Neural progenitor cell (in vitro differentiated cells): Measurements from ENCODE around the gene IL6.

Experiments
- EZH2 ChIP-seq: fragments of 200-600 bp; sonication (generic); IDR thresholded peaks from 2 replicates; pipeline ENCODE4 v1.6.1; 2017; ENCODE audit warnings: antibody characterized with exemption, mild to moderate bottlenecking, moderate library complexity
- EZH2phosphoT487 ChIP-seq: fragments of 200-600 bp; sonication (generic); IDR thresholded peaks from 2 replicates; pipeline ENCODE4 v1.6.1; 2017; ENCODE audit warnings: antibody characterized with exemption
- TF ChIP-seq, protein P1 (sequence below): fragments of 200-600 bp; sonication (generic); IDR thresholded peaks from 2 replicates; pipeline ENCODE4 v1.5.1; 2017; ENCODE audit warnings: antibody characterized with exemption, mild to moderate bottlenecking

DNA sequence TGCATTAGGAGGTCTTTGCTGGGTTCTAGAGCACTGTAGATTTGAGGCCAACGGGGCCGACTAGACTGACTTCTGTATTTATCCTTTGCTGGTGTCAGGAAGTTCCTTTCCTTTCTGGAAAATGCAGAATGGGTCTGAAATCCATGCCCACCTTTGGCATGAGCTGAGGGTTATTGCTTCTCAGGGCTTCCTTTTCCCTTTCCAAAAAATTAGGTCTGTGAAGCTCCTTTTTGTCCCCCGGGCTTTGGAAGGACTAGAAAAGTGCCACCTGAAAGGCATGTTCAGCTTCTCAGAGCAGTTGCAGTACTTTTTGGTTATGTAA, 675 bp downstream of the IL6 start:
- TF ChIP-seq, protein P1, sequence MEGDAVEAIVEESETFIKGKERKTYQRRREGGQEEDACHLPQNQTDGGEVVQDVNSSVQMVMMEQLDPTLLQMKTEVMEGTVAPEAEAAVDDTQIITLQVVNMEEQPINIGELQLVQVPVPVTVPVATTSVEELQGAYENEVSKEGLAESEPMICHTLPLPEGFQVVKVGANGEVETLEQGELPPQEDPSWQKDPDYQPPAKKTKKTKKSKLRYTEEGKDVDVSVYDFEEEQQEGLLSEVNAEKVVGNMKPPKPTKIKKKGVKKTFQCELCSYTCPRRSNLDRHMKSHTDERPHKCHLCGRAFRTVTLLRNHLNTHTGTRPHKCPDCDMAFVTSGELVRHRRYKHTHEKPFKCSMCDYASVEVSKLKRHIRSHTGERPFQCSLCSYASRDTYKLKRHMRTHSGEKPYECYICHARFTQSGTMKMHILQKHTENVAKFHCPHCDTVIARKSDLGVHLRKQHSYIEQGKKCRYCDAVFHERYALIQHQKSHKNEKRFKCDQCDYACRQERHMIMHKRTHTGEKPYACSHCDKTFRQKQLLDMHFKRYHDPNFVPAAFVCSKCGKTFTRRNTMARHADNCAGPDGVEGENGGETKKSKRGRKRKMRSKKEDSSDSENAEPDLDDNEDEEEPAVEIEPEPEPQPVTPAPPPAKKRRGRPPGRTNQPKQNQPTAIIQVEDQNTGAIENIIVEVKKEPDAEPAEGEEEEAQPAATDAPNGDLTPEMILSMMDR = no peak
- TF ChIP-seq EZH2 (no peak), EZH2phosphoT487 (no peak)
